ENCODE data around the gene SLC5A12. TPM values are rescaled to one million over a fixed set of nuclear protein-coding genes. Genes with fewer than 3 reads are reported as not detected.

SLC5A12 gene
- total and polyA plus RNA-seq, 10 of the 15 experiments (the other 5 are each of a cell fraction or from before 2014, with no cell fraction given) = 0.06 to 0.15 TPM; not detected in 8

- no peak overlapping the region for H3K9ac ChIP-seq (ENCODE audit: control insufficient read depth, insufficient read depth, low read length)
- no peak overlapping the region for H3K4me2 ChIP-seq (ENCODE audit: control insufficient read depth, insufficient read depth)
- ATAC-seq (no peak), DNase-seq (ENCODE audit: low read depth, low spot score) (no peak), FAIRE-seq (no peak)
- 43% methylated on average over 5 of the region's 5 CpGs for WGBS (ENCODE audit: insufficient coverage, insufficient replicate concordance, low lambda C conversion rate, missing lambda C conversion rate)
- ChIA-PET SMC1A (ENCODE audit: uncharacterized antibody, unreplicated experiment) (interaction anchor here (1.2 to 1.3 kb wide), 3 partner anchors 8 to 16 kb away, joined by 3 to 4 read pairs (median 4); no protein-coding TSS in a partner anchor), CTCF (no interaction called here), RAD21 (ENCODE audit: unreplicated experiment) (no interaction called here), POLR2A (no interaction called here)
- no peaks in the 10 kb centered on the region for H3K4me1 ChIP-seq (ENCODE audit: control insufficient read depth, insufficient read depth, low read length)
- H3K27ac ChIP-seq (ENCODE audit: control insufficient read depth, insufficient read depth) = no peak overlapping the region
- H2AFZ ChIP-seq (ENCODE audit: control insufficient read depth, low read depth, low read length) = no peak overlapping the region
- in situ Hi-C loops (cut with MboI) (no loop called here), intact Hi-C loops (cut with micrococcal nuclease; ENCODE audit: unreplicated experiment) (loop anchor here (5.0 kb wide), 1 partner anchor 87 kb away; no protein-coding TSS in a partner anchor)
- no peak overlapping the region for H3K4me3 ChIP-seq
- no peaks in the 10 kb centered on the region for H3K9me3 ChIP-seq (replicated peaks; ENCODE audit: control insufficient read depth, insufficient read depth, low read length)
- BruUV-seq (replicated peaks) = no TSS peak
- no peaks in the 10 kb centered on the region for H3K79me2 ChIP-seq (ENCODE audit: control insufficient read depth, insufficient read depth, low read length)
- no peak for TF ChIP-seq POLR2AphosphoS2 (IDR thresholded peaks at IDR 0.05; ENCODE audit: low read depth, low read length)
- no peak for TF ChIP-seq FOXM1 (IDR thresholded peaks at IDR 0.05; ENCODE audit: low read depth, low read length)
- no peak for TF ChIP-seq TCF3 (IDR thresholded peaks at IDR 0.05; ENCODE audit: borderline replicate concordance, insufficient read depth, low read depth, low read length)
- TF ChIP-seq JUNB (IDR thresholded peaks at IDR 0.05) = no peak
- TF ChIP-seq, protein P1, sequence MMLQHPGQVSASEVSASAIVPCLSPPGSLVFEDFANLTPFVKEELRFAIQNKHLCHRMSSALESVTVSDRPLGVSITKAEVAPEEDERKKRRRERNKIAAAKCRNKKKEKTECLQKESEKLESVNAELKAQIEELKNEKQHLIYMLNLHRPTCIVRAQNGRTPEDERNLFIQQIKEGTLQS (IDR thresholded peaks at IDR 0.05; ENCODE audit: borderline replicate concordance, extremely low read depth, low read depth, low read length) = no peak
- no peak for TF ChIP-seq ZBTB33 (IDR thresholded peaks at IDR 0.05)
- TF ChIP-seq EGR1 (IDR thresholded peaks at IDR 0.05; ENCODE audit: borderline replicate concordance in 1 of 2, low read depth in 2 of 2, low read length in 2 of 2) = no peak
- TF ChIP-seq, protein P2, sequence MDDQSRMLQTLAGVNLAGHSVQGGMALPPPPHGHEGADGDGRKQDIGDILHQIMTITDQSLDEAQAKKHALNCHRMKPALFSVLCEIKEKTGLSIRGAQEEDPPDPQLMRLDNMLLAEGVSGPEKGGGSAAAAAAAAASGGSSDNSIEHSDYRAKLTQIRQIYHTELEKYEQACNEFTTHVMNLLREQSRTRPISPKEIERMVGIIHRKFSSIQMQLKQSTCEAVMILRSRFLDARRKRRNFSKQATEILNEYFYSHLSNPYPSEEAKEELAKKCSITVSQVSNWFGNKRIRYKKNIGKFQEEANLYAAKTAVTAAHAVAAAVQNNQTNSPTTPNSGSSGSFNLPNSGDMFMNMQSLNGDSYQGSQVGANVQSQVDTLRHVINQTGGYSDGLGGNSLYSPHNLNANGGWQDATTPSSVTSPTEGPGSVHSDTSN (IDR thresholded peaks at IDR 0.05; ENCODE audit: insufficient replicate concordance, low read depth, low read length) = no peak
- TF ChIP-seq HDGF (IDR thresholded peaks at IDR 0.05) = no peak
- TF ChIP-seq MYC (IDR thresholded peaks at IDR 0.05; ENCODE audit: insufficient read depth, insufficient read length, insufficient replicate concordance, low read length, severe bottlenecking) = no peak
- no peaks in the 10 kb centered on the region for H3K36me3 ChIP-seq (ENCODE audit: control insufficient read depth in 2 of 2, insufficient read depth in 2 of 2, low read length in 1 of 2)
- no peaks in the 10 kb centered on the region for H4K20me1 ChIP-seq (ENCODE audit: control insufficient read depth, insufficient read depth)
- H3K27me3 ChIP-seq (replicated peaks in 1 of 2; ENCODE audit: control insufficient read depth in 2 of 2, insufficient read depth in 2 of 2, low read length in 1 of 2) = no peaks in the 10 kb centered on the region
Observed at GRCh38 chr11:26739366-26740073, 17.7 kb upstream of the SLC5A12 start.

All from GM12878 (cell line).